SK-N-SH (cell line): Measurements from ENCODE around the gene YTHDF1.

ENCODE experiments used
- MXI1 ChIP-seq: IDR thresholded peaks from 2 replicates; pipeline ENCODE4 v1.6.1; 2012; ENCODE audit warnings: mild to moderate bottlenecking, low read depth, low read length, improper control_type of control experiment
- RAD21 ChIP-seq: IDR thresholded peaks from 2 replicates; pipeline ENCODE4 v1.6.1; 2012; ENCODE audit warnings: mild to moderate bottlenecking, low read length
- TF ChIP-seq, protein P1 (sequence below): IDR thresholded peaks from 2 replicates; pipeline ENCODE4 v1.6.1; 2012; ENCODE audit warnings: mild to moderate bottlenecking, low read depth, low read length, moderate library complexity
- TF ChIP-seq, protein P2 (sequence below): fragments of 200-600 bp; sonication (generic); IDR thresholded peaks from 2 replicates; pipeline ENCODE4 v1.6.1; 2017; ENCODE audit warnings: antibody characterized with exemption, mild to moderate bottlenecking, moderate library complexity
- TF ChIP-seq, protein P3 (sequence below): IDR thresholded peaks from 2 replicates; pipeline ENCODE4; 2012

DNA sequence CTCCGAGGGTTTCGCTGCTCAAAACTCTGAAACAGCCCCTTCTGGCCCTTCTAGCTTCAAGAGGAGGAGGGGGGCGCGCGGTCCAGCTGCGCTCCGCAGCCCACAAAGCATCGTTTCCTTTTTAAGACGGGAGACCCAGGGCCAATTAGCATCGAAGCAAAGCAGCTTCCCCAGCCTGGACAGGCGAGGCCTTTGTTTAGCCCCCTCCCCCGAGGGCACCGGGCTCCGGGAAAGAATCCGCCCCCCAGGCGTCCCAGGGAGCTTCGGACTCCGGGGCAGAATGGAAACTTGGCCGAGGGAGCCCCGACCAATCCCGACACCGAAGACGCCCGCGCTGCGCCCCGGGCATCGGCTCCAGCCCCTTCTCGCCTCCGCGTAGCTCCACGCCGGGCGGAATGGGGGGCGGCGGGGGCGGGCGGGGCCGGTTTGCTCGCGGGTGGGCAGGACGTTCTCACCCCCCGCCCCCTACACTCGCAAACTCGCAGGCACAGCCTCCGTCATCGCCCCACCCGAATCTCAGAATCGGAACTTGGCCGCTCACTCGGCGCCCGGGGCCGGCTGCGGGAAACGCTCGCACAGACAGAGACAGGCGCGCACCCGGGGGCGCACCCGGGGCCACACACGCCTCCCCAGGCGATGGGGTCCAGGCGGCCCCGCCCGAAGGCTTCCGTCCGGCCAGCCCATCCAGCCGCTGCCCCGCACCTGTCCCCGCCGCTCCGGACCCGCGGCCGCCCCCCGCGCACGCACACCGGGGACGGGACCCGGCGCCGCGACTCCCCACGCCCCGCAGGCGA is 37.7 kb upstream of the YTHDF1 start:
- TF ChIP-seq, protein P1, sequence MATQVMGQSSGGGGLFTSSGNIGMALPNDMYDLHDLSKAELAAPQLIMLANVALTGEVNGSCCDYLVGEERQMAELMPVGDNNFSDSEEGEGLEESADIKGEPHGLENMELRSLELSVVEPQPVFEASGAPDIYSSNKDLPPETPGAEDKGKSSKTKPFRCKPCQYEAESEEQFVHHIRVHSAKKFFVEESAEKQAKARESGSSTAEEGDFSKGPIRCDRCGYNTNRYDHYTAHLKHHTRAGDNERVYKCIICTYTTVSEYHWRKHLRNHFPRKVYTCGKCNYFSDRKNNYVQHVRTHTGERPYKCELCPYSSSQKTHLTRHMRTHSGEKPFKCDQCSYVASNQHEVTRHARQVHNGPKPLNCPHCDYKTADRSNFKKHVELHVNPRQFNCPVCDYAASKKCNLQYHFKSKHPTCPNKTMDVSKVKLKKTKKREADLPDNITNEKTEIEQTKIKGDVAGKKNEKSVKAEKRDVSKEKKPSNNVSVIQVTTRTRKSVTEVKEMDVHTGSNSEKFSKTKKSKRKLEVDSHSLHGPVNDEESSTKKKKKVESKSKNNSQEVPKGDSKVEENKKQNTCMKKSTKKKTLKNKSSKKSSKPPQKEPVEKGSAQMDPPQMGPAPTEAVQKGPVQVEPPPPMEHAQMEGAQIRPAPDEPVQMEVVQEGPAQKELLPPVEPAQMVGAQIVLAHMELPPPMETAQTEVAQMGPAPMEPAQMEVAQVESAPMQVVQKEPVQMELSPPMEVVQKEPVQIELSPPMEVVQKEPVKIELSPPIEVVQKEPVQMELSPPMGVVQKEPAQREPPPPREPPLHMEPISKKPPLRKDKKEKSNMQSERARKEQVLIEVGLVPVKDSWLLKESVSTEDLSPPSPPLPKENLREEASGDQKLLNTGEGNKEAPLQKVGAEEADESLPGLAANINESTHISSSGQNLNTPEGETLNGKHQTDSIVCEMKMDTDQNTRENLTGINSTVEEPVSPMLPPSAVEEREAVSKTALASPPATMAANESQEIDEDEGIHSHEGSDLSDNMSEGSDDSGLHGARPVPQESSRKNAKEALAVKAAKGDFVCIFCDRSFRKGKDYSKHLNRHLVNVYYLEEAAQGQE = no peak
- TF ChIP-seq MXI1 = no peak
- TF ChIP-seq RAD21 = no peak
- TF ChIP-seq, protein P2, sequence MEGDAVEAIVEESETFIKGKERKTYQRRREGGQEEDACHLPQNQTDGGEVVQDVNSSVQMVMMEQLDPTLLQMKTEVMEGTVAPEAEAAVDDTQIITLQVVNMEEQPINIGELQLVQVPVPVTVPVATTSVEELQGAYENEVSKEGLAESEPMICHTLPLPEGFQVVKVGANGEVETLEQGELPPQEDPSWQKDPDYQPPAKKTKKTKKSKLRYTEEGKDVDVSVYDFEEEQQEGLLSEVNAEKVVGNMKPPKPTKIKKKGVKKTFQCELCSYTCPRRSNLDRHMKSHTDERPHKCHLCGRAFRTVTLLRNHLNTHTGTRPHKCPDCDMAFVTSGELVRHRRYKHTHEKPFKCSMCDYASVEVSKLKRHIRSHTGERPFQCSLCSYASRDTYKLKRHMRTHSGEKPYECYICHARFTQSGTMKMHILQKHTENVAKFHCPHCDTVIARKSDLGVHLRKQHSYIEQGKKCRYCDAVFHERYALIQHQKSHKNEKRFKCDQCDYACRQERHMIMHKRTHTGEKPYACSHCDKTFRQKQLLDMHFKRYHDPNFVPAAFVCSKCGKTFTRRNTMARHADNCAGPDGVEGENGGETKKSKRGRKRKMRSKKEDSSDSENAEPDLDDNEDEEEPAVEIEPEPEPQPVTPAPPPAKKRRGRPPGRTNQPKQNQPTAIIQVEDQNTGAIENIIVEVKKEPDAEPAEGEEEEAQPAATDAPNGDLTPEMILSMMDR = no peak
- TF ChIP-seq, protein P3, sequence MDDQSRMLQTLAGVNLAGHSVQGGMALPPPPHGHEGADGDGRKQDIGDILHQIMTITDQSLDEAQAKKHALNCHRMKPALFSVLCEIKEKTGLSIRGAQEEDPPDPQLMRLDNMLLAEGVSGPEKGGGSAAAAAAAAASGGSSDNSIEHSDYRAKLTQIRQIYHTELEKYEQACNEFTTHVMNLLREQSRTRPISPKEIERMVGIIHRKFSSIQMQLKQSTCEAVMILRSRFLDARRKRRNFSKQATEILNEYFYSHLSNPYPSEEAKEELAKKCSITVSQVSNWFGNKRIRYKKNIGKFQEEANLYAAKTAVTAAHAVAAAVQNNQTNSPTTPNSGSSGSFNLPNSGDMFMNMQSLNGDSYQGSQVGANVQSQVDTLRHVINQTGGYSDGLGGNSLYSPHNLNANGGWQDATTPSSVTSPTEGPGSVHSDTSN = no peak
